ENCODE measurements around the gene SMYD2.

DNA sequence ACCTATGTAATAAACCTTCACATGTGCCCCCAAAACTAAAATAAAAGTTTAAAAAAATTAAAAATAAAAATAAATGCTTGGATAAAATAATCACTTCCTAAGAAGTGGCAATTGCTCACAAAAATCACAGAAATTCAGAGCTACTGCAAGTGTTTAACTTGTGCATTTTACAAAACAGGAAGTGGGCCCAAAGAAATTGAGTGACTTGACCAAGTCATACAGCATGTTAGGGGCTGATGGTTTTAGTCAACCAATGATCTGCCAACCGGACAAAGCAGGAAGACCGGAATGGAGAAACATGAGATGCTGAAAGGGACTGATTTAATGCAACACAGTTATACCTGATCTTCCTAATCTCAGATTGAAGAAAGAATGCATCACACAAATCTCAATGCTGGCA lies 96.5 kb downstream of the SMYD2 start:
- TF ChIP-seq EZH2phosphoT487 (IDR thresholded peaks at IDR 0.05; ENCODE audit: insufficient read depth, low read depth) (no peak), EZH2 (IDR thresholded peaks at IDR 0.05; ENCODE audit: insufficient read depth, poor library complexity, severe bottlenecking) (no peak)

Data from GM23248 (cell line).